SK-N-SH (cell line): ENCODE results near the gene BAIAP2. TPM values are rescaled to one million over a fixed set of nuclear protein-coding genes. Genes with fewer than 3 reads are reported as not detected.

ENCODE experiments used
- CTCF ChIA-PET: fragments of 300-600, 350-600 bp; formaldehyde crosslinking; extraction: SDS; loops from one replicate; lab custom pipeline; 2021; lab: Yijun Ruan, JAX
- POLR2A ChIA-PET: fragments of 350-600 bp; sonication (Branson Sonifier 250); formaldehyde crosslinking; extraction: SDS; loops from one replicate; lab custom pipeline; 2020; ENCODE audit warnings: antibody characterized with exemption, inconsistent platforms; lab: Yijun Ruan, JAX
- DNase-seq: peaks from one replicate; pipeline ENCODE4 v3.0.0; 2012
- H2AFZ ChIP-seq: fragments of 200-600 bp; sonication (generic); 2 replicates; pipeline ENCODE4 v1.8.1; 2016; ENCODE audit warnings: antibody characterized with exemption, mild to moderate bottlenecking, low read depth
- H3F3A ChIP-seq: fragments of 200-600 bp; sonication (generic); replicated peaks from 2 replicates; pipeline ENCODE3; 2016; ENCODE audit warnings: antibody characterized with exemption, mild to moderate bottlenecking; ENCODE audit not compliant: insufficient read depth
- H3K27ac ChIP-seq, 2 experiments: fragments of 200-500 bp in 1 of 2; fragments of 200-600 bp in 1 of 2; sonication (Bioruptor generic) in 1 of 2; sonication (generic), shearing (Covaris generic) in 1 of 2; 2 replicates each; pipeline versions ENCODE4 v1.5.1 to v1.6.1; 2014 to 2016; ENCODE audit warnings: low read depth in 2 of 2, inconsistent platforms in 1 of 2, low read length in 1 of 2, mild to moderate bottlenecking in 1 of 2, mixed read lengths in 1 of 2
- H3K27me3 ChIP-seq: fragments of 200-600 bp; sonication (generic), shearing (Covaris generic); 2 replicates; pipeline ENCODE4 v1.6.1; 2016; ENCODE audit warnings: mixed run types; ENCODE audit not compliant: insufficient read depth
- H3K36me3 ChIP-seq, 2 experiments: fragments of 200-500 bp in 1 of 2; fragments of 200-600 bp in 1 of 2; sonication (Bioruptor generic) in 1 of 2; sonication (generic) in 1 of 2; replicated peaks in 1 of 2; 2 replicates each; pipeline versions ENCODE3 to v1.5.1; 2014 to 2016; ENCODE audit warnings: low read length in 1 of 2, mild to moderate bottlenecking in 1 of 2; ENCODE audit not compliant: insufficient read depth in 2 of 2, control insufficient read depth in 1 of 2
- H3K4me1 ChIP-seq, 2 experiments: fragments of 200-500 bp in 1 of 2; fragments of 200-600 bp in 1 of 2; sonication (Bioruptor generic) in 1 of 2; sonication (generic), shearing (Covaris generic) in 1 of 2; 2 replicates each; pipeline versions ENCODE4 v1.5.1 to v1.6.1; 2014 to 2016; ENCODE audit warnings: low read depth in 1 of 2, low read length in 1 of 2, mixed run types in 1 of 2; ENCODE audit not compliant: insufficient read depth in 2 of 2, control insufficient read depth in 1 of 2
- H3K4me2 ChIP-seq: fragments of 200-600 bp; sonication (generic), shearing (Covaris generic); 2 replicates; pipeline ENCODE4 v1.6.1; 2017; ENCODE audit warnings: mixed run types
- H3K4me3 ChIP-seq, 2 experiments: fragments of 200-500 bp in 1 of 2; fragments of 200-600 bp in 1 of 2; sonication (Bioruptor generic) in 1 of 2; sonication (generic), shearing (Covaris generic) in 1 of 2; 2 replicates each; pipeline versions ENCODE4 v1.5.1 to v1.8.1; 2014 to 2016; ENCODE audit warnings: low read depth in 2 of 2, inconsistent platforms in 1 of 2, low read length in 1 of 2, mild to moderate bottlenecking in 1 of 2, mixed read lengths in 1 of 2, moderate library complexity in 1 of 2
- H3K79me2 ChIP-seq: fragments of 200-600 bp; sonication (generic); 2 replicates; pipeline ENCODE4 v1.8.1; 2017; ENCODE audit warnings: mild to moderate bottlenecking; ENCODE audit not compliant: insufficient read depth
- H3K9ac ChIP-seq: fragments of 200-600 bp; sonication (generic); 2 replicates; pipeline ENCODE4 v1.6.1; 2017; ENCODE audit warnings: mixed run types
- H3K9me2 ChIP-seq: fragments of 200-600 bp; sonication (generic); 2 replicates; pipeline ENCODE4 v1.6.1; 2017; ENCODE audit warnings: mixed run types
- H3K9me3 ChIP-seq: fragments of 200-600 bp; sonication (generic); 2 replicates; pipeline ENCODE4 v1.6.1; 2017; ENCODE audit warnings: mixed run types, mild to moderate bottlenecking, moderate library complexity
- H4K20me1 ChIP-seq: fragments of 200-600 bp; sonication (generic); 2 replicates; pipeline ENCODE4 v1.6.1; 2017; ENCODE audit warnings: mild to moderate bottlenecking, mixed run types; ENCODE audit not compliant: insufficient read depth
- CHD2 ChIP-seq: fragments of 150-350 bp; IDR thresholded peaks from 2 replicates; pipeline ENCODE4 v1.6.1; 2018; ENCODE audit warnings: low read length; ENCODE audit not compliant: partially characterized antibody
- ELF1 ChIP-seq: IDR thresholded peaks from 2 replicates; pipeline ENCODE4 v1.4.0; 2012
- EZH2phosphoT487 ChIP-seq: fragments of 200-600 bp; sonication (generic); IDR thresholded peaks from 2 replicates; pipeline ENCODE4 v1.6.1; 2017; ENCODE audit warnings: low read depth, mixed run types, mild to moderate bottlenecking, antibody characterized with exemption, moderate library complexity, borderline replicate concordance
- FOSL2 ChIP-seq: IDR thresholded peaks from 2 replicates; pipeline ENCODE4 v1.4.0; 2012; ENCODE audit warnings: low read depth, mild to moderate bottlenecking, moderate library complexity, borderline replicate concordance
- JUND ChIP-seq: IDR thresholded peaks from 2 replicates; pipeline ENCODE4 v1.4.0; 2012
- NFIC ChIP-seq: IDR thresholded peaks from 2 replicates; pipeline ENCODE4 v1.4.0; 2012; ENCODE audit warnings: borderline replicate concordance
- POLR2AphosphoS5 ChIP-seq: IDR thresholded peaks from 2 replicates; pipeline ENCODE4 v1.6.1; 2012; ENCODE audit warnings: low read depth, low read length
- RAD21 ChIP-seq: IDR thresholded peaks from 2 replicates; pipeline ENCODE4 v1.6.1; 2012; ENCODE audit warnings: mild to moderate bottlenecking, low read length
- RCOR1 ChIP-seq: fragments of 150-350 bp; IDR thresholded peaks from 2 replicates; pipeline ENCODE4 v1.6.1; 2017; ENCODE audit warnings: antibody characterized with exemption, low read length
- RFX5 ChIP-seq: IDR thresholded peaks from 2 replicates; pipeline ENCODE4 v1.6.1; 2012; ENCODE audit warnings: mild to moderate bottlenecking, improper control_type of control experiment, low read length
- SIN3A ChIP-seq: IDR thresholded peaks from 2 replicates; pipeline ENCODE4 v1.6.1; 2012; ENCODE audit warnings: low read depth, mild to moderate bottlenecking, low read length, moderate library complexity, borderline replicate concordance
- TAF1 ChIP-seq: IDR thresholded peaks from 2 replicates; pipeline ENCODE4 v1.6.1; 2012; ENCODE audit warnings: low read depth, mild to moderate bottlenecking, low read length, moderate library complexity, borderline replicate concordance
- TCF12 ChIP-seq: IDR thresholded peaks from 2 replicates; pipeline ENCODE4 v1.4.0; 2012
- TEAD4 ChIP-seq: IDR thresholded peaks from 2 replicates; pipeline ENCODE4 v1.4.0; 2012; ENCODE audit warnings: mild to moderate bottlenecking, borderline replicate concordance; ENCODE audit not compliant: insufficient read depth
- YY1 ChIP-seq: IDR thresholded peaks from 2 replicates; pipeline ENCODE4 v1.4.0; 2012; ENCODE audit warnings: low read depth, mild to moderate bottlenecking
- WGBS: methylation state at CpG from one replicate; pipeline ENCODE4 v1.1.6; 2017; ENCODE audit warnings: low lambda C conversion rate; 5-methylcytosine and 5-hydroxymethylcytosine counted together
- polyA plus RNA-seq, 3 experiments: library from polyadenylated mRNA; depleted of rRNA; stranded (reverse); fragments of >200 nt; gene quantifications; 2 replicates each; pipeline ENCODE4 v1.2.3, GENCODE V29; 2012
- TF ChIP-seq, protein P1 (sequence below): IDR thresholded peaks from 2 replicates; pipeline ENCODE4 v1.4.0; 2012; ENCODE audit warnings: low read depth, borderline replicate concordance
- TF ChIP-seq, protein P2 (sequence below): IDR thresholded peaks from 2 replicates; pipeline ENCODE4 v1.4.0; 2012; ENCODE audit warnings: low read depth
- TF ChIP-seq, protein P3 (sequence below): IDR thresholded peaks from 2 replicates; pipeline ENCODE4 v1.4.0; 2012; ENCODE audit warnings: low read depth, borderline replicate concordance

BAIAP2 gene
- polyA plus RNA-seq, 1 of the 3 experiments (the other 2 are of a cell fraction) = 19.8 TPM

DNA sequence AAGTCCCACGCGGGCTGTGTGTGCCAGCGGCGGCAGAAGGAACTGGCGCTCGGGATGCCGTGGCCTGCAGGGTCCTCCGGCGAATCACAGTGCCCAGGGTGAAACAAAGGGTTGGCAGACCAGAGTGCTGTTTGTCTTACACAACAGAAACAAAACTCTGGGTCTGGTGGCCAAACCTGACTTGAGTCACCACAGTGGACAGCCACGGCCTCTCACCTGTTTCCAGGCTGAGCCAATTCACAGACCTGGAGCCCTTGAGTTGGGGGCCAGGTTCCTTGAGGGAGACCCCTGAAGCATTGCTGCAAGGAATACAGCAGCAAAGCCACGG lies 45.4 kb upstream of the BAIAP2 start:
- POLR2A ChIA-PET = no interaction called here
- DNase-seq = peak; percentile 20
- H3K9me2 ChIP-seq = no peaks in the 10 kb centered on the region
- no peak overlapping the region for H3K4me2 ChIP-seq
- H3K27me3 ChIP-seq = no peaks in the 10 kb centered on the region
- CTCF ChIA-PET = interaction anchor here (0.6 to 10.6 kb wide), 29 partner anchors 10 to 562 kb away, joined by 3 to 84 read pairs (median 5); partner anchors contain the start of gene PVALEF
- H3K4me1 ChIP-seq = peaks cover 10 to 17% of the 10 kb centered on the region in 2 experiments; a peak in 1 of 4 replicates
- H3K9ac ChIP-seq = no peak overlapping the region
- H4K20me1 ChIP-seq = 0 out of 2 replicates have a peak, but pooled peaks cover 4% of the 10 kb centered on the region
- TF ChIP-seq CHD2 (no peak), SIN3A (no peak), RFX5 (no peak)
- 70% methylated on average over 10 of the region's 11 CpGs for WGBS
- peaks cover 29% of the 10 kb centered on the region for H3K79me2 ChIP-seq
- peaks cover 4% of the 10 kb centered on the region for H3F3A ChIP-seq
- no peaks in the 10 kb centered on the region for H3K9me3 ChIP-seq
- no peaks in the 10 kb centered on the region for H3K36me3 ChIP-seq
- H2AFZ ChIP-seq = no peak overlapping the region
- H3K27ac ChIP-seq = no peak overlapping the region
- no peak overlapping the region for H3K4me3 ChIP-seq

DNA sequence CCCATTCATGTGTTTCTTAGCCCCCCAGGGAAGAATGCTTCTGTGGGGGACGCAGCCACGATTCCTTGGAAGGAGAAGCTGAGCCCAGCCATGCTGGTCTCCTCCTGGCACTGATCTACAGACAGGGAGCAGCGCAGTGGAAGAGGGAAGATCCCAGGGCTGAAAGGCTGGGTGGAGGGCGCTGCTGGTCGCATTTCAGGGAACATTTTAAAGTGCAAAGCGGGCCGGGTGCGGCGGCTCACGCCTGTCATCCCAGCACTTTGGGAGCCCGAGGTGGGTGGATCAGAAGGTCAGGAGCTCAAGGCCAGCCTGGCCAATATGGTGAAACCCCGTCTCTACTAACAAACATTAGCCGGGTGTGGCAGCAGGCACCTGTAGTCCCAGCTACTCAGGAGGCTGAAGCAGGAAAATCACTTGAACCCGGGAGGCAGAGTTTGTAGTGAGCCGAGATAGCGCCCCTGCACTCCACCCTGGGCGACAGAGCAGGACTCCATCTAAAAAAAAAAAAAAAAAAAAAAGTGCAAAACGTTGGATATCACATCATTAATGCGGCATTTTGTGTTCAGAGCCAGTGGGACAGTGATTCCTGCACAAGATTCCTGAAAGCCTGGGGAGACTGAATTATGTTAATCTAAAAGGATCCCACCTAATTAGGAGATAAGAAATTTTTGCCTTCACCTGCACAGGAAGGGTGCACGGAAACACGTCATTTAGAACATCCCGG lies 43.9 kb upstream of the BAIAP2 start:
- Histone ChIP-seq H3K27ac (no peak overlapping the region; a peak in 1 of 4 replicates), H3F3A (peaks cover 3% of the 10 kb centered on the region), H3K9me2 (no peaks in the 10 kb centered on the region), H3K79me2 (peaks cover 29% of the 10 kb centered on the region), H3K4me1 (peaks cover 10 to 17% of the 10 kb centered on the region in 2 experiments; a peak in 1 of 4 replicates), H3K27me3 (no peaks in the 10 kb centered on the region), H2AFZ (peak overlapping the region; percentile 100), H3K4me3 (peak overlapping the region; percentile 79 to 89), H4K20me1 (0 out of 2 replicates have a peak, but pooled peaks cover 4% of the 10 kb centered on the region), H3K9ac (peak overlapping the region; percentile 75), H3K9me3 (no peaks in the 10 kb centered on the region), H3K4me2 (peak overlapping the region; percentile 100), H3K36me3 (peaks cover 6 to 9% of the 10 kb centered on the region in 2 experiments)
- 46% methylated on average over 19 of the region's 22 CpGs for WGBS
- TF ChIP-seq YY1 (0 out of 2 replicates have a peak, but pooled peaks have one; percentile 7), EZH2phosphoT487 (no peak)
- peak; percentile 45 for DNase-seq
- ChIA-PET POLR2A (no interaction called here), CTCF (interaction anchor here (0.9 to 10.6 kb wide), 17 partner anchors 8 to 564 kb away, joined by 3 to 84 read pairs (median 4); no protein-coding TSS in a partner anchor)

DNA sequence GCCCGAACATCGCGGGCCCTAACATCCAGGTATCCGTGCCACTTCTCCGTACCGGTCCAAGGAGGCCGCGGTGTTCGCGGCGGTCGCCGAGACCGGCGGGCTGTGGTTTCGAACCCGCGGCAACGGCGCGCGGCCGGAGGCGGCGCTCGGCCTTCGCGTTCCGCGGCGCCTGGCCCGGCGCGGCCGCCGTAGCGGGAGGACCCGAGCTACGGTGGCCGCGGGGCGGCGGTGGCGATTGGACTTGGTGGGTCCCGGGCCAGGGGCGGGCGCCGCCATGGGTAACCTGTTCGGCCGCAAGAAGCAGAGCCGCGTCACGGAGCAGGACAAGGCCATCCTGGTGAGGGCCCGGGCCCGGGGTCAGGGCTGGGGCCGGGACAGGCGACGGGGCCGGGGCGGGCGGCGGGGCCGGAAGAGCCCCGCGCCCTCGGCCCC lies 43.3 kb upstream of the BAIAP2 start, which contains the start of gene CHMP6:
Gene CHMP6, plus strand, starts transcription at position 197 of the 432 bp plus-strand sequence. Its CDS starts 78 bp downstream, at position 275.
- peaks cover 10 to 14% of the 10 kb centered on the region in 2 experiments for H3K36me3 ChIP-seq
- H3K9me3 ChIP-seq = no peaks in the 10 kb centered on the region
- no peaks in the 10 kb centered on the region for H3K27me3 ChIP-seq
- H4K20me1 ChIP-seq = 0 out of 2 replicates have a peak, but pooled peaks cover 4% of the 10 kb centered on the region
- peak within 1 kb of the TSS; percentile 100 for H2AFZ ChIP-seq
- H3K4me1 ChIP-seq = peaks cover 10 to 17% of the 10 kb centered on the region in 2 experiments; a peak in 1 of 4 replicates
- peak within 1 kb of the TSS; percentile 79 to 89 for H3K4me3 ChIP-seq
- H3F3A ChIP-seq = peaks cover 3% of the 10 kb centered on the region
- ChIA-PET POLR2A (no interaction called here), CTCF (interaction anchor here (0.9 to 10.6 kb wide), 14 partner anchors 8 to 565 kb away, joined by 3 to 84 read pairs (median 4); no protein-coding TSS in a partner anchor)
- no peak within 1 kb of the TSS; a peak in 1 of 4 replicates for H3K27ac ChIP-seq
- 2% methylated on average over 22 of the region's 66 CpGs for WGBS
- peaks cover 29% of the 10 kb centered on the region for H3K79me2 ChIP-seq
- H3K9me2 ChIP-seq = no peaks in the 10 kb centered on the region
- peak within 1 kb of the TSS; percentile 100 for H3K4me2 ChIP-seq
- peak within 1 kb of the TSS; percentile 75 for H3K9ac ChIP-seq
- DNase-seq = peak; percentile 99
- no peak for TF ChIP-seq TCF12
- no peak for TF ChIP-seq NFIC
- TF ChIP-seq TAF1 = peak; percentile 76
- peak; percentile 75 for TF ChIP-seq CHD2
- TF ChIP-seq RAD21 = no peak
- peak; percentile 53; the same call in 1 of the 2 replicates for TF ChIP-seq POLR2AphosphoS5
- TF ChIP-seq, protein P1, sequence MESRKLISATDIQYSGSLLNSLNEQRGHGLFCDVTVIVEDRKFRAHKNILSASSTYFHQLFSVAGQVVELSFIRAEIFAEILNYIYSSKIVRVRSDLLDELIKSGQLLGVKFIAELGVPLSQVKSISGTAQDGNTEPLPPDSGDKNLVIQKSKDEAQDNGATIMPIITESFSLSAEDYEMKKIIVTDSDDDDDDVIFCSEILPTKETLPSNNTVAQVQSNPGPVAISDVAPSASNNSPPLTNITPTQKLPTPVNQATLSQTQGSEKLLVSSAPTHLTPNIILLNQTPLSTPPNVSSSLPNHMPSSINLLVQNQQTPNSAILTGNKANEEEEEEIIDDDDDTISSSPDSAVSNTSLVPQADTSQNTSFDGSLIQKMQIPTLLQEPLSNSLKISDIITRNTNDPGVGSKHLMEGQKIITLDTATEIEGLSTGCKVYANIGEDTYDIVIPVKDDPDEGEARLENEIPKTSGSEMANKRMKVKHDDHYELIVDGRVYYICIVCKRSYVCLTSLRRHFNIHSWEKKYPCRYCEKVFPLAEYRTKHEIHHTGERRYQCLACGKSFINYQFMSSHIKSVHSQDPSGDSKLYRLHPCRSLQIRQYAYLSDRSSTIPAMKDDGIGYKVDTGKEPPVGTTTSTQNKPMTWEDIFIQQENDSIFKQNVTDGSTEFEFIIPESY = peak; percentile 75; the same call in 1 of the 2 replicates
- TF ChIP-seq ELF1 = peak; percentile 83
- TF ChIP-seq RCOR1 = peak; percentile 78
- TF ChIP-seq JUND = no peak
- no peak for TF ChIP-seq FOSL2
- TF ChIP-seq TEAD4 = 0 out of 2 replicates have a peak, but pooled peaks have one; percentile 10
- TF ChIP-seq, protein P2, sequence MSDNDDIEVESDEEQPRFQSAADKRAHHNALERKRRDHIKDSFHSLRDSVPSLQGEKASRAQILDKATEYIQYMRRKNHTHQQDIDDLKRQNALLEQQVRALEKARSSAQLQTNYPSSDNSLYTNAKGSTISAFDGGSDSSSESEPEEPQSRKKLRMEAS = 0 out of 2 replicates have a peak, but pooled peaks have one; percentile 33
- TF ChIP-seq EZH2phosphoT487 = no peak
- TF ChIP-seq, protein P3, sequence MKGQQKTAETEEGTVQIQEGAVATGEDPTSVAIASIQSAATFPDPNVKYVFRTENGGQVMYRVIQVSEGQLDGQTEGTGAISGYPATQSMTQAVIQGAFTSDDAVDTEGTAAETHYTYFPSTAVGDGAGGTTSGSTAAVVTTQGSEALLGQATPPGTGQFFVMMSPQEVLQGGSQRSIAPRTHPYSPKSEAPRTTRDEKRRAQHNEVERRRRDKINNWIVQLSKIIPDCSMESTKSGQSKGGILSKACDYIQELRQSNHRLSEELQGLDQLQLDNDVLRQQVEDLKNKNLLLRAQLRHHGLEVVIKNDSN = no peak
- TF ChIP-seq SIN3A = peak; percentile 88; the same call in 1 of the 2 replicates
